H1 (cell line): ENCODE data around the gene IL1RAP. TPM values are rescaled to one million over a fixed set of nuclear protein-coding genes. Genes with fewer than 3 reads are reported as not detected.

Source experiments
- FOSL1 ChIP-seq: IDR thresholded peaks from 2 replicates; pipeline ENCODE4 v1.6.1; 2011; ENCODE audit warnings: mild to moderate bottlenecking, low read depth, low read length, moderate library complexity; ENCODE audit not compliant: insufficient read depth
- HDAC6 ChIP-seq: IDR thresholded peaks from one replicate; pipeline ENCODE4 v1.7.1; 2012; ENCODE audit warnings: low read depth, mild to moderate bottlenecking, inconsistent platforms, low read length, moderate library complexity
- POU5F1 ChIP-seq: IDR thresholded peaks from 2 replicates; pipeline ENCODE4 v1.6.1; 2011; ENCODE audit warnings: low read depth, mild to moderate bottlenecking, low read length, moderate library complexity
- SP2 ChIP-seq: IDR thresholded peaks from 2 replicates; pipeline ENCODE4 v1.6.1; 2012; ENCODE audit warnings: mild to moderate bottlenecking, low read length, inconsistent platforms
- polyA plus RNA-seq, 7 experiments: library from polyadenylated mRNA; depleted of rRNA in 3 of 7; stranded (reverse) in 5 of 7; unstranded in 2 of 7; fragments of >200 nt in 5 of 7; fragments of 200-250 nt in 2 of 7; gene quantifications; 1 replicate in 5 of 7; 2 replicates in 1 of 7; 4 replicates in 1 of 7; pipeline versions ENCODE4 v1.2.1 to v1.2.3, GENCODE V29; 2011 to 2013; ENCODE audit warnings: missing spikeins in 2 of 7, mixed read lengths in 2 of 7
- total RNA-seq: library from RNA; stranded (reverse); fragmentation: NEBNext Ultra II Directional; extraction: Animal tissue kit (Norgen Biotek cat#: 25700); gene quantifications from 2 replicates; pipeline ENCODE4 v1.2.1, GENCODE V29; 2021
- TF ChIP-seq, protein P1 (sequence below): IDR thresholded peaks from 2 replicates; pipeline ENCODE4 v1.6.1; 2012; ENCODE audit warnings: inconsistent platforms

IL1RAP gene
- total and polyA plus RNA-seq, 2 of the 8 experiments (the other 6 are each of a cell fraction or from before 2014, with no cell fraction given) = 2.4 to 3.9 TPM

DNA sequence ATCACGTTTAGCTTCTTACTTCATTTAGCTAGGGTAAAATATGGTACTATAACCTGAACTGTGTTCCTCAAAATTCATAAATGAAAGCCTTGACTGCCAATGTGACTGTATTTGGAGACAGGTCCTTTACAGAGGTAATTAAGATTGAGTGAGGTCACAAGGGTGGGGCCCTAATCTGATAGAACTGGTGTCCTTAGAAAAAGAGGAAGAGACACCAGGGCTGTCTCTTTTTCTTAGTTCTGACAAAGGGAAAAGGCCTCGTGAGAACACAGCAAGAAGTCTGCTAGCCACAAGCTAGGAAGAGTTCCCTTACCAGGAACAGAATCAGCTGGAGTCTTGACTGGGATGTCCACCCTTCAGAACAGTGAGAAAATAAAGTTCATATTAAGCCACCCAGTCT is 185.9 kb downstream of the IL1RAP start (continued):
- TF ChIP-seq POU5F1 (no peak), HDAC6 (no peak), SP2 (no peak), FOSL1 (no peak)
- TF ChIP-seq, protein P1, sequence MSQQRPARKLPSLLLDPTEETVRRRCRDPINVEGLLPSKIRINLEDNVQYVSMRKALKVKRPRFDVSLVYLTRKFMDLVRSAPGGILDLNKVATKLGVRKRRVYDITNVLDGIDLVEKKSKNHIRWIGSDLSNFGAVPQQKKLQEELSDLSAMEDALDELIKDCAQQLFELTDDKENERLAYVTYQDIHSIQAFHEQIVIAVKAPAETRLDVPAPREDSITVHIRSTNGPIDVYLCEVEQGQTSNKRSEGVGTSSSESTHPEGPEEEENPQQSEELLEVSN = no peak
